ENCODE results near the gene LPGAT1. TPM values are rescaled to one million over a fixed set of nuclear protein-coding genes. Genes with fewer than 3 reads are reported as not detected.

The LPGAT1 gene
- total and polyA plus RNA-seq, 2 of the 13 experiments (the other 11 are each of a cell fraction or from before 2014, with no cell fraction given), result 12.1 to 48.3 TPM

DNA sequence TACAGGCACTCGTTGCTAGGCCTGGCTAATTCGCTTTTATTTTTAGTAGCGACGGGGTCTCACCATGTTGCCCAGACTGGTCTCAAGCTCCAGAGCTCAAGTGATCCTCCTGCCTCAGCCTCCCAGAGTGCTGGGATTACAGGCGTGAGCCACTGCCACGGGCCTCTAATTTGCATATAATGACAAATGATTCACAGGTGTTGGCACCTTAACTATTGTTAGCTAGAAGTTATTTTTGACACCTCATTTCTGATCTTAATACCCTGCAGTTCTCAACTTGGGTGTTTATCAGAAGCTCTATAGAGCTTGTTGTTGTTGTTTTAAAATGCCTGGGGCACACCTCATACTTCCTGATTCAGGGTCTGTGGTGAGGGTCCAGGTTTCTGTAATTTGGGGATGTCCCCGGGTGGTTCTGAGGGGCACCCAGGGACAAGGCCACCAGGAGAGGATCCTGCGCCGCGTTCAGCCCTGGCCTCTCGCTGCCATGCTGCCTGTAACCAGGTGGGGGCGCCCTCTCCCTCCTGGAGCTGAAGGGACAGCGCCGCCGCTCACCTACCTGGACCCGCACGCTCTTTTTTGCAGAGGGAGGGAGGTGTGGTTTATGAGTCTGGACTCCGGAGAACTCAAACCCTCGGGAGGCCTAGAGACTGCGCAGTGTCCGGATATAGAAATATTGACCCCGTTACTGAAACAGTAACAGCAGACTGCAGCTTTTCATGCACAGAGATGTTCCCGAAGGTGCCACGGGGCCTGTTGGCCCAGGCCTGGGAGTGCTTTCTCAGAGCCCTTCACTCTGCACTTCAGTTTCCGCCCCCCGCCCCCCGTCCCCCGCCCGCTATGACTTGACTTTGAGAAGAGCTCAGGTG lies 132.2 kb downstream of the LPGAT1 start (continued):
- TF ChIP-seq, protein P1, sequence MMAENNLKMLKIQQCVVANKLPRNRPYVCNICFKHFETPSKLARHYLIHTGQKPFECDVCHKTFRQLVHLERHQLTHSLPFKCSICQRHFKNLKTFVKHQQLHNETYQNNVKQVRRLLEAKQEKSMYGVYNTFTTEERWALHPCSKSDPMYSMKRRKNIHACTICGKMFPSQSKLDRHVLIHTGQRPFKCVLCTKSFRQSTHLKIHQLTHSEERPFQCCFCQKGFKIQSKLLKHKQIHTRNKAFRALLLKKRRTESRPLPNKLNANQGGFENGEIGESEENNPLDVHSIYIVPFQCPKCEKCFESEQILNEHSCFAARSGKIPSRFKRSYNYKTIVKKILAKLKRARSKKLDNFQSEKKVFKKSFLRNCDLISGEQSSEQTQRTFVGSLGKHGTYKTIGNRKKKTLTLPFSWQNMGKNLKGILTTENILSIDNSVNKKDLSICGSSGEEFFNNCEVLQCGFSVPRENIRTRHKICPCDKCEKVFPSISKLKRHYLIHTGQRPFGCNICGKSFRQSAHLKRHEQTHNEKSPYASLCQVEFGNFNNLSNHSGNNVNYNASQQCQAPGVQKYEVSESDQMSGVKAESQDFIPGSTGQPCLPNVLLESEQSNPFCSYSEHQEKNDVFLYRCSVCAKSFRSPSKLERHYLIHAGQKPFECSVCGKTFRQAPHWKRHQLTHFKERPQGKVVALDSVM (CRISPR knock-in tag; IDR thresholded peaks at IDR 0.05), result no peak
- TF ChIP-seq FOXC1 (CRISPR knock-in tag; IDR thresholded peaks at IDR 0.05; ENCODE audit: borderline replicate concordance), result 0 out of 2 replicates have a peak, but pooled peaks have one; percentile 56
- TF ChIP-seq NFYC (CRISPR knock-in tag; IDR thresholded peaks at IDR 0.05), result no peak; the same call in 1 of the 2 replicates
- peak; percentile 77 for TF ChIP-seq KMT2A (CRISPR knock-in tag; IDR thresholded peaks at IDR 0.05)
- TF ChIP-seq TAF15 (IDR thresholded peaks at IDR 0.05; ENCODE audit: low read depth, low read length, poor library complexity, severe bottlenecking), result no peak
- TF ChIP-seq, protein P2, sequence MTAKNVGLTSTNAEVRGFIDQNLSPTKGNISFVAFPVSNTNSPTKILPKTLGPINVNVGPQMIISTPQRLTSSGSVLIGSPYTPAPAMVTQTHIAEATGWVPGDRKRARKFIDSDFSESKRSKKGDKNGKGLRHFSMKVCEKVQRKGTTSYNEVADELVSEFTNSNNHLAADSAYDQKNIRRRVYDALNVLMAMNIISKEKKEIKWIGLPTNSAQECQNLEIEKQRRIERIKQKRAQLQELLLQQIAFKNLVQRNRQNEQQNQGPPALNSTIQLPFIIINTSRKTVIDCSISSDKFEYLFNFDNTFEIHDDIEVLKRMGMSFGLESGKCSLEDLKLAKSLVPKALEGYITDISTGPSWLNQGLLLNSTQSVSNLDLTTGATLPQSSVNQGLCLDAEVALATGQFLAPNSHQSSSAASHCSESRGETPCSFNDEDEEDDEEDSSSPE (CRISPR knock-in tag; IDR thresholded peaks at IDR 0.05), result no peak
- no peak for TF ChIP-seq NPAS2 (CRISPR knock-in tag; IDR thresholded peaks at IDR 0.05; ENCODE audit: borderline replicate concordance)
- no peak for TF ChIP-seq HOXA7 (CRISPR knock-in tag; IDR thresholded peaks at IDR 0.05)
- TF ChIP-seq ZNF317 (CRISPR knock-in tag; IDR thresholded peaks at IDR 0.05), result no peak
- TF ChIP-seq ZBTB7B (CRISPR knock-in tag; IDR thresholded peaks at IDR 0.05), result peak; percentile 65; the same call in 1 of the 2 replicates
- TF ChIP-seq, protein P3, sequence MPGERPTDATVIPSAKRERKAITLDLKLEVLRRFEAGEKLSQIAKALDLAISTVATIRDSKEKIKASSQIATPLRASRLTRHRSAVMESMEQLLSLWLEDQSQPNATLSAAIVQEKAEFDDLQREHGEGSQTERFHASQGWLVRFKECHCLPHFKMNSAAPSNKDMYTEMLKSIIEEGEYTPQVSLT (CRISPR knock-in tag; IDR thresholded peaks at IDR 0.05; ENCODE audit: borderline replicate concordance, low read depth), result no peak
- no peak for TF ChIP-seq HMGA1 (CRISPR knock-in tag; conservative IDR thresholded peaks at IDR 0.05)
- no peak for TF ChIP-seq LCORL (IDR thresholded peaks at IDR 0.05)
- TF ChIP-seq LCORL (CRISPR knock-in tag; IDR thresholded peaks at IDR 0.05), result peak; percentile 88
- TF ChIP-seq, protein P4, sequence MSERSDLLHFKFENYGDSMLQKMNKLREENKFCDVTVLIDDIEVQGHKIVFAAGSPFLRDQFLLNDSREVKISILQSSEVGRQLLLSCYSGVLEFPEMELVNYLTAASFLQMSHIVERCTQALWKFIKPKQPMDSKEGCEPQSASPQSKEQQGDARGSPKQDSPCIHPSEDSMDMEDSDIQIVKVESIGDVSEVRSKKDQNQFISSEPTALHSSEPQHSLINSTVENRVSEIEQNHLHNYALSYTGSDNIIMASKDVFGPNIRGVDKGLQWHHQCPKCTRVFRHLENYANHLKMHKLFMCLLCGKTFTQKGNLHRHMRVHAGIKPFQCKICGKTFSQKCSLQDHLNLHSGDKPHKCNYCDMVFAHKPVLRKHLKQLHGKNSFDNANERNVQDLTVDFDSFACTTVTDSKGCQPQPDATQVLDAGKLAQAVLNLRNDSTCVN (CRISPR knock-in tag; IDR thresholded peaks at IDR 0.05; ENCODE audit: borderline replicate concordance), result no peak
- TF ChIP-seq RXRB (CRISPR knock-in tag; IDR thresholded peaks at IDR 0.05; ENCODE audit: borderline replicate concordance), result peak; percentile 71
- TF ChIP-seq, protein P5, sequence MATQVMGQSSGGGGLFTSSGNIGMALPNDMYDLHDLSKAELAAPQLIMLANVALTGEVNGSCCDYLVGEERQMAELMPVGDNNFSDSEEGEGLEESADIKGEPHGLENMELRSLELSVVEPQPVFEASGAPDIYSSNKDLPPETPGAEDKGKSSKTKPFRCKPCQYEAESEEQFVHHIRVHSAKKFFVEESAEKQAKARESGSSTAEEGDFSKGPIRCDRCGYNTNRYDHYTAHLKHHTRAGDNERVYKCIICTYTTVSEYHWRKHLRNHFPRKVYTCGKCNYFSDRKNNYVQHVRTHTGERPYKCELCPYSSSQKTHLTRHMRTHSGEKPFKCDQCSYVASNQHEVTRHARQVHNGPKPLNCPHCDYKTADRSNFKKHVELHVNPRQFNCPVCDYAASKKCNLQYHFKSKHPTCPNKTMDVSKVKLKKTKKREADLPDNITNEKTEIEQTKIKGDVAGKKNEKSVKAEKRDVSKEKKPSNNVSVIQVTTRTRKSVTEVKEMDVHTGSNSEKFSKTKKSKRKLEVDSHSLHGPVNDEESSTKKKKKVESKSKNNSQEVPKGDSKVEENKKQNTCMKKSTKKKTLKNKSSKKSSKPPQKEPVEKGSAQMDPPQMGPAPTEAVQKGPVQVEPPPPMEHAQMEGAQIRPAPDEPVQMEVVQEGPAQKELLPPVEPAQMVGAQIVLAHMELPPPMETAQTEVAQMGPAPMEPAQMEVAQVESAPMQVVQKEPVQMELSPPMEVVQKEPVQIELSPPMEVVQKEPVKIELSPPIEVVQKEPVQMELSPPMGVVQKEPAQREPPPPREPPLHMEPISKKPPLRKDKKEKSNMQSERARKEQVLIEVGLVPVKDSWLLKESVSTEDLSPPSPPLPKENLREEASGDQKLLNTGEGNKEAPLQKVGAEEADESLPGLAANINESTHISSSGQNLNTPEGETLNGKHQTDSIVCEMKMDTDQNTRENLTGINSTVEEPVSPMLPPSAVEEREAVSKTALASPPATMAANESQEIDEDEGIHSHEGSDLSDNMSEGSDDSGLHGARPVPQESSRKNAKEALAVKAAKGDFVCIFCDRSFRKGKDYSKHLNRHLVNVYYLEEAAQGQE (IDR thresholded peaks at IDR 0.05; ENCODE audit: borderline replicate concordance in 1 of 2, low read depth in 1 of 2, low read length in 2 of 2), result 0 out of 4 replicates have a peak, but pooled peaks of 1 of the 2 experiments have one; percentile 22
- peak; percentile 55; the same call in 1 of the 2 replicates for TF ChIP-seq BHLHE40 (IDR thresholded peaks at IDR 0.05; ENCODE audit: low read length)
- TF ChIP-seq FOXJ3 (CRISPR knock-in tag; IDR thresholded peaks at IDR 0.05; ENCODE audit: borderline replicate concordance), result 0 out of 2 replicates have a peak, but pooled peaks have one; percentile 24
- TF ChIP-seq ISX (CRISPR knock-in tag; conservative IDR thresholded peaks at IDR 0.05), result no peak

Data from HepG2 (cell line).